DOHH2 (cell line): Measurements from ENCODE around the gene PTPRN2.
A peak's percentile ranks its signal among the peaks of the same experiment; 100 is the strongest.

ENCODE experiments used
- H3F3A ChIP-seq: fragments of 200-600 bp; sonication (generic), shearing (Covaris generic); 2 replicates; pipeline ENCODE4 v1.6.0; 2016; ENCODE audit warnings: antibody characterized with exemption, mild to moderate bottlenecking; ENCODE audit not compliant: control insufficient read depth, insufficient read depth
- H3K27ac ChIP-seq: fragments of 200-600 bp; sonication (generic); 2 replicates; pipeline ENCODE4 v1.5.1; 2014; ENCODE audit warnings: low read depth, mild to moderate bottlenecking, low read length, moderate library complexity
- H3K27me3 ChIP-seq: fragments of 200-600 bp; sonication (generic); 2 replicates; pipeline ENCODE4 v1.6.1; 2014; ENCODE audit warnings: mild to moderate bottlenecking, low read length, mixed read lengths; ENCODE audit not compliant: control insufficient read depth
- H3K36me3 ChIP-seq: fragments of 200-600 bp; sonication (generic); 2 replicates; pipeline ENCODE4 v1.6.1; 2014; ENCODE audit warnings: mild to moderate bottlenecking, low read length, moderate library complexity, mixed read lengths; ENCODE audit not compliant: control insufficient read depth
- H3K4me1 ChIP-seq: fragments of 200-600 bp; sonication (generic); 2 replicates; pipeline ENCODE4 v1.6.1; 2014; ENCODE audit warnings: mild to moderate bottlenecking, low read length, mixed read lengths; ENCODE audit not compliant: control insufficient read depth
- H3K4me2 ChIP-seq: fragments of 200-600 bp; sonication (generic); 2 replicates; pipeline ENCODE4 v1.6.0; 2014; ENCODE audit warnings: mild to moderate bottlenecking, low read length, moderate library complexity
- H3K4me3 ChIP-seq: fragments of 200-600 bp; sonication (generic); 2 replicates; pipeline ENCODE4 v1.5.1; 2014; ENCODE audit warnings: mild to moderate bottlenecking, low read length, mixed read lengths
- H3K79me2 ChIP-seq: fragments of 200-600 bp; sonication (generic); 2 replicates; pipeline ENCODE4 v1.6.1; 2014; ENCODE audit warnings: mild to moderate bottlenecking, low read length, mixed read lengths; ENCODE audit not compliant: control insufficient read depth
- H3K9me2 ChIP-seq: fragments of 200-600 bp; sonication (generic); replicated peaks from 2 replicates; pipeline ENCODE4 v1.6.1; 2014; ENCODE audit warnings: mild to moderate bottlenecking, low read length, mixed read lengths; ENCODE audit not compliant: control insufficient read depth
- H3K9me3 ChIP-seq: fragments of 200-600 bp; sonication (generic); 2 replicates; pipeline ENCODE4 v1.6.1; 2014; ENCODE audit warnings: antibody characterized with exemption, low read length, mixed read lengths; ENCODE audit not compliant: control insufficient read depth, insufficient read depth
- H4K20me1 ChIP-seq: fragments of 200-600 bp; sonication (generic); 2 replicates; pipeline ENCODE4 v1.6.0; 2014; ENCODE audit warnings: low read depth, mild to moderate bottlenecking, antibody characterized with exemption, low read length, moderate library complexity; ENCODE audit not compliant: control insufficient read depth, insufficient read depth
- CTCF ChIP-seq: fragments of 200-600 bp; sonication (generic); IDR thresholded peaks from one replicate; pipeline ENCODE4 v1.5.1; 2014; ENCODE audit warnings: antibody characterized with exemption, mild to moderate bottlenecking, low read depth, low read length; ENCODE audit not compliant: poor library complexity, severe bottlenecking
- EZH2phosphoT487 ChIP-seq: fragments of 200-600 bp; sonication (generic); IDR thresholded peaks from 2 replicates; pipeline ENCODE4 v1.6.1; 2017; ENCODE audit warnings: borderline replicate concordance, mild to moderate bottlenecking, antibody characterized with exemption, low read length, moderate library complexity, mixed read lengths

Gene PTPRN2

GRCh38 chr7:158013085-158013668 is 574.4 kb downstream of the PTPRN2 start:
- Histone ChIP-seq H3K9me2 (no peaks in the 10 kb centered on the region), H3K27me3 (0 out of 2 replicates have a peak, but pooled peaks cover 2% of the 10 kb centered on the region), H3K4me1 (peaks cover 21% of the 10 kb centered on the region), H4K20me1 (no peaks in the 10 kb centered on the region), H3F3A (no peaks in the 10 kb centered on the region), H3K36me3 (no peaks in the 10 kb centered on the region), H3K9me3 (peaks cover 6% of the 10 kb centered on the region; the same call in 1 of the 2 replicates), H3K4me3 (no peak overlapping the region), H3K27ac (no peak overlapping the region), H3K79me2 (no peaks in the 10 kb centered on the region), H3K4me2 (no peak overlapping the region)
- TF ChIP-seq CTCF, result no peak
- TF ChIP-seq EZH2phosphoT487, result no peak

GRCh38 chr7:158011941-158012340 is 575.7 kb downstream of the PTPRN2 start:
- 0 out of 2 replicates have a peak, but pooled peaks cover 2% of the 10 kb centered on the region for H3K27me3 ChIP-seq
- H3K9me3 ChIP-seq, result peaks cover 6% of the 10 kb centered on the region; the same call in 1 of the 2 replicates
- no peaks in the 10 kb centered on the region for H4K20me1 ChIP-seq
- no peaks in the 10 kb centered on the region for H3K36me3 ChIP-seq
- H3K9me2 ChIP-seq, result no peaks in the 10 kb centered on the region
- peaks cover 21% of the 10 kb centered on the region for H3K4me1 ChIP-seq
- TF ChIP-seq EZH2phosphoT487 (no peak), CTCF (no peak)
- H3K27ac ChIP-seq, result no peak overlapping the region
- H3K79me2 ChIP-seq, result no peaks in the 10 kb centered on the region
- H3K4me2 ChIP-seq, result no peak overlapping the region
- no peak overlapping the region for H3K4me3 ChIP-seq
- H3F3A ChIP-seq, result no peaks in the 10 kb centered on the region

GRCh38 chr7:158010961-158011693 is 576.5 kb downstream of the PTPRN2 start:
- Histone ChIP-seq H3K4me3 (no peak overlapping the region), H3K9me2 (no peaks in the 10 kb centered on the region), H3K79me2 (no peaks in the 10 kb centered on the region), H3K9me3 (peaks cover 6% of the 10 kb centered on the region; the same call in 1 of the 2 replicates), H3K4me1 (peaks cover 21% of the 10 kb centered on the region), H3F3A (no peaks in the 10 kb centered on the region), H3K36me3 (no peaks in the 10 kb centered on the region), H3K27me3 (0 out of 2 replicates have a peak, but pooled peaks cover 2% of the 10 kb centered on the region), H4K20me1 (no peaks in the 10 kb centered on the region), H3K4me2 (no peak overlapping the region), H3K27ac (no peak overlapping the region)
- peak; percentile 22 for TF ChIP-seq CTCF
- no peak for TF ChIP-seq EZH2phosphoT487
